GM21447 (cell line): ENCODE data around the gene PGA5.
A peak's percentile ranks its signal among the peaks of the same experiment; 100 is the strongest.
"Not testable (repeated sequence)": the region's sequence is repeated elsewhere in the genome, so short reads cannot be mapped to it uniquely, and the experiment has no call there.

Source experiments
- ATAC-seq: cut with Tn5 transposase; IDR thresholded peaks from one replicate; pipeline ENCODE4 v1.9.1; 2021; ENCODE audit not compliant: unreplicated experiment

PGA5 gene

GRCh38 chr11:61226457-61227137 lies 14.4 kb upstream of the PGA5 start:
- ATAC-seq = not testable (repeated sequence)

- ATAC-seq = not testable (repeated sequence)
Observed at GRCh38 chr11:61229458-61229857, 11.5 kb upstream of the PGA5 start.

- ATAC-seq = not testable (repeated sequence)
Observed at GRCh38 chr11:61231033-61231432, 9.9 kb upstream of the PGA5 start.

- not testable (repeated sequence) for ATAC-seq
Observed at GRCh38 chr11:61231585-61231984, 9.4 kb upstream of the PGA5 start.

- not testable (repeated sequence) for ATAC-seq
Observed at GRCh38 chr11:61232548-61233145, 8.3 kb upstream of the PGA5 start.

GRCh38 chr11:61237130-61237529 lies 3.8 kb upstream of the PGA5 start:
- not testable (repeated sequence) for ATAC-seq

- ATAC-seq = not testable (repeated sequence)
Observed at GRCh38 chr11:61240288-61240687, 687 bp upstream of the PGA5 start.

- ATAC-seq = not testable (repeated sequence)
Observed at GRCh38 chr11:61241526-61241925, 551 bp downstream of the PGA5 start.

GRCh38 chr11:61245284-61245964 lies 4.4 kb downstream of the PGA5 start:
- ATAC-seq = not testable (repeated sequence)

- ATAC-seq = not testable (repeated sequence)
Observed at GRCh38 chr11:61248071-61248470, 7.1 kb downstream of the PGA5 start.

- not testable (repeated sequence) for ATAC-seq
Observed at GRCh38 chr11:61249201-61249600, 8.2 kb downstream of the PGA5 start.

GRCh38 chr11:61250796-61251765 lies 10.1 kb downstream of the PGA5 start:
- ATAC-seq = not testable (repeated sequence)

GRCh38 chr11:61252332-61252731 lies 11.4 kb downstream of the PGA5 start:
- not testable (repeated sequence) for ATAC-seq

- ATAC-seq = peak; percentile 73
Observed at GRCh38 chr11:61254403-61255025, 13.5 kb downstream of the PGA5 start.

- ATAC-seq = no peak
Observed at GRCh38 chr11:61256710-61257482, 15.9 kb downstream of the PGA5 start.

- ATAC-seq = no peak
Observed at GRCh38 chr11:61258546-61258945, 17.6 kb downstream of the PGA5 start.

- no peak for ATAC-seq
Observed at GRCh38 chr11:61259363-61259762, 18.4 kb downstream of the PGA5 start.

- ATAC-seq = no peak
Observed at GRCh38 chr11:61264371-61264770, 23.4 kb downstream of the PGA5 start.

- ATAC-seq = no peak
Observed at GRCh38 chr11:61264795-61265194, 23.8 kb downstream of the PGA5 start.

- no peak for ATAC-seq
Observed at GRCh38 chr11:61265357-61265756, 24.4 kb downstream of the PGA5 start.
